NCI-H2227 treated with DMSO at 0.1 percent for 48 hours (cell line): ENCODE measurements around the gene SH3RF2.
"Not testable (repeated sequence)": the region's sequence is repeated elsewhere in the genome, so short reads cannot be mapped to it uniquely, and the experiment has no call there.

Experiments
- DNase-seq: peaks from one replicate; lab custom pipeline; 2025; lab: John Stamatoyannopoulos, UW

The SH3RF2 gene

DNA sequence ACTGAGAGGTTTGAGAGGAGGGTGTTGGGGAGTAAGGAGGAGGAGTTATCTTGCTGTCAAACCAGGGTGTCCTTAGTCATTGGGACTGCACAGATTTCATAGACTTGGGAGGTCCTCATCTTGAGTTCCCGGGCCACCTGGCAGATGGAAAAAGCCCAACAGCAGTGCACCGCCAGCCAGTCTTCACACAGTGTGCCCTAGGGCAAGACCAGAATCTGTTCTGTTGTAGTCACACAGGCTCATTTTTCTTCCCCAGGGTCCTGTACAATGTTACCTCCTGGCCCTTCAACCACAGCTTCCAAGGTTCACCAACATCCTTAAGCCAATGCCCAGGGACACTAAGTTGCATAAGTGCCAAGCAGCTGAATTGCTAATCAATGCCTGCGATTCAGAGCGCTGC is 148.0 kb downstream of the SH3RF2 start:
- DNase-seq: no peak

DNA sequence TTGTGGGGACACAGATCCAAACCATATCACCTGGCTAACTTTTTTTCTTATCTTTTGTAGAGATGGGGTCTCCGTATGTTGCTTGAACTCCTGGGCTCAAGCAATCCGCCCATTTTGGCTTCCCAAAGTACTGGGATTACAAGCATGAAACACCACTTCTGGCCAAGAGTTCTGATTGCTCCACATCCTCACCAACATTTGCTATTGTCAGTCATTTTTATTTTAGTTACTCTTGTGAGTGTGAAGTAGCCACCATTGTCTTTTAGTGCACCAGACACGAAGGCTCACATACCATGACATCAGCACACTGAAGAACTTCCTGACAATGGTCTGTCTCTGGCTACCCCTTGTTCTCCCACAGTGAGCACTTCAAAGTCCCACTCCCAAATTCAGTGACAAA is 151.7 kb downstream of the SH3RF2 start:
- no peak for DNase-seq

DNA sequence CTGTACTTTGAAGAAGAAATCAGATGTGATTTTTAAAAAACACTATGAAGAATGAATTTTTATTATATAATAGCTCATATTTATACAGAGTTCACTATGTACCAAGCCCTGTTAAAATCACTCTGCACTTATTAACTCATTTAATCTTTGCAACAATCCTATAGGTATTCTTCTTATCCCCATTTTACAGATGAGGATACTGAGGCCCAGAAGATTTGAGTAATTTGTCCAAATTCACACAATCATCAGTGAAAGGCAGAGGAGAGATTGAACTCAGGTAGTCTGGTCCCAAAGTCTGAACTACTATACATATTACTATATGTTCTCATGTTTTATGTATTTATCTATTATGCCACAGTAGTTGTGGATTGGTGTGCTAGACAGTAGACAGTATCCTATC is 152.9 kb downstream of the SH3RF2 start:
- no peak for DNase-seq

DNA sequence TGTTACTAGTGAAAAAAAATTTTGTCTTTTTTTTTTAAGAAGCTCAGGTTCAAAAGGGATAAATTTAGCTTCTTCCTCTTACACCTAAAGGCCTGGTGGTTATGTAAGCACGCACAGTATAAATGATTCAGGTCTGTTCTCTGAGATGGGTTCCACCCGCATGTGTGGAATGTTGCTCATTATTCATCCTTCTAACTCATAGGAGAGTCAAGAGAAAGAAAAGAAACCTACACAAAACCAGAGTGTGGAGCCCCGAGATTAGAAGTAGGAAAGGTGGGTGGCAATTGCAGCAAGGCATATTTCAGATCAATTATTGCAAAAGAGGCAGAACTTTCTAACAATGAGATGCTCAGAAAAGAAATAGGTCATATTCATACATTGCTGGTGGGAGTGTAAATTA is 155.5 kb downstream of the SH3RF2 start:
- DNase-seq: no peak

DNA sequence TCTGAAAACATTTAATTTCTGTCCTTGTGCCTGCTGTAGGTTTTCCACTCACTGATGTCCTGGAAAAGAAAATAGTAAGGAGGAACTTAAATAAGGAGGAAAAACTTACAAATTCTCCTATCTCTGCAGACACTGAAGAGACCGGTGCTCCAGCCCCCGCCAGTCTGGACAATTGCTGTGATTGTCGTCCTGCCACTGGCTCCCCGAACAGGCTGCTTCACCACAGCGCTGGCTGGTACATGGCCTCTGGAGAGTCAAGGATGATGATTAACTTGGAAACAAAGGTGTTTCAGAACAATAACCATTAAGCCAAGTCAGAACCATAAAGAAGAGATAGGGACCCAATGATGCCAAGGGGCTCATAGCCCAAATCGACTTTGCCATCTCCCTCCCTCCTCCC is 161.7 kb downstream of the SH3RF2 start:
- no peak for DNase-seq

DNA sequence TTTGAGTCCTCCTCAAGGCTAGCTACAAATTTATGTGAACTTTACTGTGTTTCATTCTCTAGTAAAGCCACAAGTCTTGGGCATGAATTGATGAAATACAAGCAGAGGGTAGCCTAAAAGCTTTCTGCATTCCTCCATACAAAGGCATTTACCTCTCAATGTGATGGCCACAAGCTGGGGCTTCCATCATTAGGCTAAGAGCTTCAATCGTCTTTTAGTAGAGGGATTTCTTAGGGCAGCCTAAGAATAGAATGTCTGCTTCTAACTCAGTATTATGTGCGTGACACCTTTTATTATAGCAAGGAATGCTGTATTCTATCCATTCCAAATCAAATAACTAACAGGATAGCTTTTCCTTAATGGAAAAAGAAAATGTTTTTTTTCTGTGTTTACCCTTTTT is 165.3 kb downstream of the SH3RF2 start:
- no peak for DNase-seq

DNA sequence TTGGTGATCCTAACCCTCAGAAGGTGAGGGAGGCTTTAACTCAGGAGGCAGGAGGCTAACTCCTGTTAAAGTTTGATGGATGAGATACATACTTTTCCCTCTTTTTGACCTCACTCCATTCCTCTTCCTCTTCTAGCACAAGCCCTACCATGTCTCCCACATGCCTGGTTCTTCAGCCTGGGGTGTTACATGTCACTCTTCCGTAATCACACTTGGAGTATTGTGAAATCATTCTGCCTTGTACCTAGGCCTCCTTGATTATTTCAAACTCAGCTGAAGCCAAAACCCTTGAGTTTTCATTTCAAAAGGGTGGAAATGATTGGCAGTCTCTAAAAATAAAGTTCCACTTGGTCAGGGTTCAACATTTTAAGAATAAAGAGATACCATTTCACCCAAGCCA is 167.2 kb downstream of the SH3RF2 start:
- no peak for DNase-seq

DNA sequence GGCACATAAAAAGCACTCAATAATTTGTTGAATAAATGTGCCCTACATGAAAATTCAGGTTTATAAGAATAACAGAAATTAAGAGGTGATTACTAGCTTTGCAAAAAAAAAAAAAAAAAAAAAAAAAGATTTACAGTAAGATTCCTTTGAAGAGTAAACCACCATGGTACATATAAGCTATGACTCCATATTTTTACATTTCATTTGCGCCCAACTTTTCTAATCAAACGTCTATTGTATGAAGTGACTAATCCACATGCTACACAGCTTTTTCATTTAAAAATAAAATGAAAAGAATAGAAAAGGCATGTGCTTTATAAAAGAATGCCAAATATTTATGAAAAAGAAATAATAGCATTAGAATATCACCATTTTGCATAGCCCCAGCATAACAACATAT is 169.1 kb downstream of the SH3RF2 start, which contains the start of gene PLAC8L1:
Gene PLAC8L1, minus strand, starts transcription at position 101 of the 400 bp plus-strand sequence. CDS start 1,266 bp downstream, outside the sequence.
- no peak for DNase-seq

DNA sequence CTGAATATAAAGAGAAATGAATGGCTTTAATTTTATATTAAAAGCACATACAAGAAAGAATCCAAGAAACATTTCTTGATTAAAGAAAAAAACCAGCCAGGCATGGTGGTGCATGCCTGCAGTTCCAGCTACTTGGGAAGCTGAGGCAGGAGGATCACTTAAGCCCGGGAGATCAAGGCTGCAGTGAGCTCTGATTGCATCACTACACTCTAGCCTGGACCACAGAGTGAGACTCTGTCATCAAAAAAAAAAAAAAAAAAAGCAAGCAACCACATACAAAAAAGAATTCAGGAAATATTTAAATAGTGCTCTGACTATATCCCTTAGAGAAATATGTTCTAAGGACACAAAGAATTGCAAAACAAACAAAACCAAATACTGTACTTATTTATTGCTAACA is 171.5 kb downstream of the SH3RF2 start:
- no peak for DNase-seq

DNA sequence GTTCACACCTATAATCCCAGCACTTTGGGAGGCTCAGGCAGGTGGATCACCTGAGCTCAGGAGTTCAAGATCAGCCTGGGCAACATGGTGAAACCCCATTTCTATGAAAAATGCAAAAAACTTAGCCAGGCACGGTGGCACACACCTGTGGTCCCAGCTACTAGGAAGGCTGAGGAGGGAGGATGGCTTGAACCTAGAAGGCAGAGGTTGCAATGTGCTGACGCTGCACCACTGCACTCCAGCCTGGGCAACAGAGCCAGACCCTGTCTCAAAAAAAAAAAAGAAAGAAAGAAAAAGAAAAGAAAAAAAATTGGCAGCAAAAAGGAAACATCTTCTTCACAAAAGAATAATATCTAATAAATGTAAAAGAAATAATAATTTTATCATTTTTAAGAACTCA is 172.5 kb downstream of the SH3RF2 start:
- DNase-seq: not testable (repeated sequence)

DNA sequence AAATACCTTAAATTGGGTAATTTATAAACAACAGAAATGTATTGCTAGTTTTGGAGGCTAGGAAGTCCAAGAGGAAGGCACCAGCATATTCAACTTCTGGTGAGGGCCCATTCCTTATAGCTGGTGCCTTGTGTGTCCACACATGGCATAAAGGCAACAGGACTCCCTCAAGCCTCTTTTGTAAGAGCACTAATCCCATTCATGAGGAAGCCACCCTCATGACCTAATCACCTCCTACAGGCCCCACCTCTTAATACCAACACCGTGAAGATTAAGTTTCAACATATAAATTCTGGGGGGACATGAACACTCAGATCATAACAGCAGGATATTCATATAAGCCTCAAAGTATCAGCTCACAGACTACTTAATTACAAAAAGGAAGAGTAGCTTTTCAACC is 173.0 kb downstream of the SH3RF2 start:
- DNase-seq: no peak

DNA sequence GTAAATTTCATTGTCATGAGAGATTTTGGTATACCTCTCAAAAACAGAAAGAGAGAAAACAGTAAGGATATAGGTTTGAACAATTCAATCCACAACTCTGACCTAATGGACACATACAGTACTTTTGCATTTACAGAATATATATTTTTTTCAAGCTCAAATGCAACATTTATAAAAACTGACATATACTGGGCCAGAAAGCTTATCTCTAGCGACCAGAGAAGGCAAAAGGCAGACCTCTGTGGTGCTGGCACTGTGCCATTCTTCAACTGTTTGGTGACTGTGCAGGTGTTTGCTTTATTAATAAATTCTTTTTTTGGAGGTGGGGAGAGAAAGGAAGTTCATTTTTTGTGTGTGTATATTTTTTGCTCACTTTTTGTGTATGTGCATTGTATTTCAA is 175.0 kb downstream of the SH3RF2 start:
- no peak for DNase-seq

DNA sequence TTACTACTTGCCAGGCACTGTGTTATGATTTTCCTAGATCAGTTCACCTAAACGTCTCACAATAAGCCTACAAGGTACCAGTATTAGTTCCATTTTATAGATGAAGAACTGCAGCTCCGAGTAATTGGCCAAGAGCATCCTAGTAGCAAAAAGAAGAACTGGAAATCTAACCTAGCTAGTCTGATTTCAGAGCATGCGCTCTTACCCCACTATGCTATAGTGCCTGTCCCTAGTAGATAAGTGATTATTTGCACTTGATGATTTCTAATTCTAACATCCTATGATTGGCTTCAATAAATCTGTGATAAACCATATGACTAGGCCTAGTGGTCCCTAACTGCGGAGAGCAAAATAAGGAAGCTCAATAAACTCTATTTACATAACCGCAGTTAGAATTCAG is 176.1 kb downstream of the SH3RF2 start:
- no peak for DNase-seq
